Erythroblast (primary cell): ENCODE data around the gene SCFD2.

Experiments
- GATA1 ChIP-seq: IDR thresholded peaks from 2 replicates; pipeline ENCODE4 v1.6.1; 2011; ENCODE audit warnings: low read depth, mild to moderate bottlenecking, control low read depth, low read length, moderate library complexity
- POLR2A ChIP-seq: IDR thresholded peaks from 2 replicates; pipeline ENCODE4 v1.6.1; 2011; ENCODE audit warnings: mild to moderate bottlenecking, low read length

- TF ChIP-seq POLR2A (no peak), GATA1 (no peak)
These were observed 58.7 kb downstream of the SCFD2 start for GRCh38 chr4:53307210-53307609.
